Measurements from ENCODE around the gene GDPD5.

Gene GDPD5

GRCh38 chr11:75469785-75470405 is 55.8 kb downstream of the GDPD5 start:
- DNase-seq, result no peak

DNA sequence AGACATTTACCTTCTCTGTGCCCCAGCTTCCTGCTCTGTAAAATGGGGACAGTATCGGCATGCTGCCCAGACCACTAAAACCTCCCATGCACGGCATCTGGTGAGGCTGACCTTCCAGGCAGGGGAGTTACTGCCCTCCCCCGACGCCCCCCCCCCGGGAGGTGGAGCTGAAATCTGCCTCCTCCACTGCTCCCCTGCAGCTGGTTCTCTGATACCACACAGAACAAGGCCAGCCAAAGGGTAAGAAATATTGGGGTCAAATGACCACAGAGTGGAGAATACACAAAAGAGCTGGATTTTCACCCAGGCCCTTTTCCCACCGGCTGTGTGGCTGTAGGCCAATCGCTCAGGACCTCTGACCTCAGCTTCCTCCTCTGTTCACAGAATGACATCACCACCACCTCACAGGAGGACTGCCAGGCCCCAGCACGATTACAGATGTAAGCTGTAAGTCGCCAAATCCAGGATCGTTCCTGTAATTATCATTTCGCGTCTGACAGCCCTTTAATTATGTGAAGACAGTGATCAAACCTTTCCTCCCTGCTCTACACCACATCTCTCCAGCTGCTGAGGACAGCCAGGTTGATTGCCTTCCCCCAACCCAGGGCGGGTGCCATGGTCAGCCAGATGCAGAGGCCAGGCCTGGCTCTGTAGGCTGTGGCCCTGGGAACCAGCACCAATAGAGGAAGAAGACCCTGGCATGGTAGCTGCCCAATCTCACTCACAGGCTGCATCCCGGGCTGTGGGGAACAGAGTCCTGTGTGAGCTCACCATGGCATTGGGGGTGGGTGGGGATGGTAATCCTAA is 57.0 kb downstream of the GDPD5 start:
- no peak for DNase-seq

- no peak for DNase-seq
Measured at GRCh38 chr11:75467881-75468280, 57.9 kb downstream of the GDPD5 start.

DNA sequence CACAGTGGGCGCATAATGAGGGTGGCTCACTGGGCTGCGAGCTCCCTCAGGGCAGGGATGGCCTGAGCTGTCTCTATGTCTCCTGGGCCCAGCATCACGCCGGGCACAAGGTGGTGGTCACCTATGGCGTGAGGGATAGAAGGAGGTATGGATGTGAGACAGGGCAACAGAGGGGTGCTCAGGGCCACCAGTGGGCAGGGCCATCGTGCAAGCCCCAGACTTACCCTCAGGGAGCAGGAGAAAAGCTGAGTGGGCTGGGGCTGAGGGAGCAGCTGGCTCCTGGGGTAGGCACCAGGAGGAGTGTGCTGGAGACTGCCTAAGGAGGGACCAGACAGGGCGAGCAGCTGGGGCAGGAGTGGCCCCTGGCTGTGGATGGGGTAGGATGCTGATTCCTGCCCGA is 58.4 kb downstream of the GDPD5 start:
- no peak for DNase-seq

DNA sequence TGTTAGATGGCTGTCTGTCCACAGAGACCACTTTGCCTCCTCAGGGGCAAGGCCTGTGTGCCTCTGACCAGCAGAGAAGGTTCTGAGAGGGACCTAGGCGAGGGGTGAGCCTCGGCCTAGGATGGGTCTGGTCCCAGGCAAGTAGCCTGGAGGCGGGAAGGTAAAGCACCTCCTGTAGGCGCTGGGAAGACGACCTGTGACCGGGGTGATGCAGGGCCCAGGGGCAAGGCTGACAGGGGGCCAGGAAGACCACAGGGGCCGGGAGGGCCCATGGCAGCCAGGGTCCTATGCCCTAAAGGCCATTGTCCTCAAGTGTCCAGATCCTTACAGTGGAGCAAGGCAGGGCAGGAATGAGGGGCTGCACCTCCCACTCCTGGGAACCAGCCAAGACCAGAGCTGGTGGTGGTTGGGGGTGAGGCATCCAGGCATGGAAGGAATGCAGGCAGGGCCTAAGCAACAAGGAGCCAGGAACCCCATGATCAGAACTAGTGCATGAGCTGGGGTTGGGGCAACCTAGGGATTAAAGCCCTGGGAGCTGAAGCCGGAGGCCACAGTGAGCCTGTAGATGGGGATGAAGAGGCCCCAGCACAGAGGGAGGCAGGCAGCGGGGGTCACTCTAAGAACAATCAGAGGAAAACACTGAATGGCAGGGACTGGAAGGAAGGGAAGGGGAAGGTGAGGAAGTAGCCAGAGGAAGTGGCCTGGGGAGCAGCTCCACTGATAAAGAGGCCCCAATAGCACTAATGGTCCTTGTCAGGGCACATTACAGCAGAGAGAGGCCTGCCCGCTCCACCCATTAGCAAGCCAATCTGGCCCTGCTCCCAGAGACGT is 59.8 kb downstream of the GDPD5 start:
- no peak for DNase-seq

- DNase-seq, result no peak
Measured at GRCh38 chr11:75463106-75463774, 62.5 kb downstream of the GDPD5 start.

DNA sequence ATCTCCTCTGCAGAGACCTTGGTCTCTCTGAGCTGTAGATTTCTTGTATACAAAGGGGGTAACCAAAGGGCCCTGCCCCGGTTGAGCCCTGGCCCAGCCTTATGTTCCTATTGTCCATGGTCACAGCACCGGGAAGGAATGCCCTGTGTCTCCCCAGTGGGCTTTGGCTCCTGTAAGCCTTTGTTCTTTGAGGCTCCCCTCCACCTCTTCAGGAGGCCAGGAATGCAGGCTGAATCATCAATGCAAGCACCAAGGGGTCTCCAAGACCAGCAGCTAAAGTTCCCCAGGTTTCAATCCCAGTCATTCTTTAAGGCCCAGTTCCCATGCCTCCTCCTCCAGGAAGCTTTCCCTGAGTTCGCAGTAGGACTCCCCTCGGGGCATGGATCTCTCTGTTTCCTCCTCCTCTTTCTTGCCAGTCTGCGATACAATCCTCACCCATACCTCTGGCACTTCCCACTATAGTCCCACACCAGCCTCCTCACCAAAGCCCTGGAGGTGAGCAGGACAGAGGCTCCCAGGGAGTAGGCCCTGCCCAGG is 63.6 kb downstream of the GDPD5 start:
- no peak for DNase-seq

GRCh38 chr11:75461151-75461550 is 64.6 kb downstream of the GDPD5 start:
- no peak for DNase-seq

- no peak for DNase-seq
Measured at GRCh38 chr11:75456596-75457183, 69.1 kb downstream of the GDPD5 start.

DNA sequence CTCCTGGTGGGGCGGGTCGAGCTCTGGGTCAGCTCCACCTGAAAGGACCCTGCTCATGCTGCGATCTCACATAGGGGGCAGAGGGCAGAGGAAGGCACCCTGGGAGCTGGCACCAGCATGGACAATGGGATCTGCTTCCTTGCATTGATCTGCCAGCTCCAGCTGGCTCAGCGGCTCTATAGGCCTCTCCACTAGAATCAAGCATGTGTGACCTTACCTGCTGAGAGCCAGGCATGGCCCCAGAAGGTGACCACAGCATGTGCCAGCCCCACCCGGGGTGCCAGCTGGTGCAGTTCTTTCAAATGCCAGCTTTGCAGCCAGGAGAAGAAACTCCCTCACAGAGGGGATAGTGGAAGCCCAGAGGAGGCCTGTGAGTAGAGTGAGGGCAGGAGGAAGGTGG is 70.8 kb downstream of the GDPD5 start:
- DNase-seq, result no peak

DNA sequence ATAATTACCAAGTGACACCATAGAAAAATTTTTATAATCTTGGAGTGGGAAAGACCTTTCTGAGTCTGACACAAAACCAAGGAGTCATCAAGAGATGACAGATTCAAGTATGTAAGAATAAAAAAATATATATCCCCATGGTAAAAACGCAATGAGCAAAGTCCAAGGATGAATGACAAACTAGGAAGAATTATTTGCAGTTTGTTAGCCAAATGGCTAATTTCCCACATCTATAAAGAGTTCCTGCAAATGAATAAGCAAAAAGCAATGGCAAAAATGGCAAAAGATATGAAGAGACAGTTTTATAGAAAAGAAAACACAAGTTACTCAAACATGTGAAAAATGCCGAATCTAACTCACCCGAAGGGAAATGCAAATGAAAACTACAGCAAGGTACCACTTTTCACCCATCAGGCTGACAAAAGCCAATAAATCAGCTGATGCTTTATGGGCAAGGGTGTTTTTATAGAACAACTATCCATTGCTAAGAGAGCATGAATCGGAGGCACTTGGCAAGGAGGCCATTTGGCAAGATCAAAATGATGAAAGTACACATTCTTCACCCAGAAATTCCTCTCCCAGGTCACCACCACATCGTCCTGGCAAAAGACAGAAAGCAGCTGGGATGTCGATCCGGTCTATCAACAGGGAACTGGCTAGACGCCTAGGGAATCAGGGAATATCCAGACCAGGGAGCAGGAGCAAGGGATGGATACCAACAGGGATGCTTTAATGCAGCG is 71.7 kb downstream of the GDPD5 start:
- no peak for DNase-seq

- peak; percentile 52 for DNase-seq
Measured at GRCh38 chr11:75450826-75451821, 74.6 kb downstream of the GDPD5 start.

DNA sequence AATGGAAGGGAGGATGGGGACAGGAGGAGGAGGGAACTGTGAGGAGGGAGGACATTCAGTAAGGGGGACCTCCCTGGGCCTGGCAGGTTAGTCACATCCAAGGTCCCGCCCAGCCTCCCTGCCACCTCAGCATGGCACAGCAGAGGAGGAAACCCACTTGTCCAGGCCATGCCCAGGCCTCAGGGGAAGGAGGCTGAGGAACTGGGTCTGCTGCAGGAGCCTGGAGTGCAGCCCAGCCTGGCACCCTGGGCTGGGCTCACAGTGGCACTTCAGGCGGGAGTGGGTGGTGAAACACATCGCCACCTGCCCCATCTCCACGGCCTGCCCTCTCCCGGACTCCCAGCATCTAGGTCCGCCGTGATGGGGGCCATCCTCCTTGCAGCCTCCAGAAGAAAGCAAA is 75.5 kb downstream of the GDPD5 start:
- no peak for DNase-seq

GRCh38 chr11:75449776-75450175 is 76.0 kb downstream of the GDPD5 start:
- no peak for DNase-seq

- DNase-seq, result no peak
Measured at GRCh38 chr11:75449271-75449670, 76.5 kb downstream of the GDPD5 start.

DNA sequence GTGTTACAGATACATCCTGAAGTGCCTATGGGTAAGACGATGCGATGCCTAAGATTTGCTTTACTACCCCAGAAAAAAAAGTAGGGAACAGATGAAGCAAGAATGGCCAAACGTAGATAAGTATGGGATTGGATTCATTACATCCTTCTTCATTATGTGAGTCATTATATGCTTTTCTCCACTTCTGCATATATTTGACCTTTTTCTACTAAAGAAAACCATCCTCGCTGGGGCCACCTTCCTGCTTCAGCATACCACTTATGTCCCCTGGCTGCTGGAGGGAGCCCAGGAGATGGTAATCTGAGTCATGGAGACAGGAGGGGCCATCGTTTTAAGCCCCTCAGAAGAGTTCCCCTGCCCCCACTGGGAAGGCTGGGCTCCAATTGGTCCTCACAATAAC is 78.3 kb downstream of the GDPD5 start:
- DNase-seq, result no peak

- DNase-seq, result peak; percentile 83
Measured at GRCh38 chr11:75445315-75445953, 80.3 kb downstream of the GDPD5 start.

GRCh38 chr11:75443043-75443442 is 82.7 kb downstream of the GDPD5 start:
- DNase-seq, result no peak

- no peak for DNase-seq
Measured at GRCh38 chr11:75442161-75442885, 83.4 kb downstream of the GDPD5 start.
